Stimulated activated CD4-positive, alpha-beta T cell treated with anti-CD3 and anti-CD28 coated beads, Interleukin-4, amount 100 ng/mL, for 1 hour (primary cell): ENCODE results near the gene ZCCHC14.

Experiments used
- DNase-seq: peaks from one replicate; pipeline ENCODE4 v3.0.0-alpha.2; 2020

ZCCHC14 gene

GRCh38 chr16:87451563-87452210, 41.1 kb downstream of the ZCCHC14 start:
- DNase-seq = no peak

DNA sequence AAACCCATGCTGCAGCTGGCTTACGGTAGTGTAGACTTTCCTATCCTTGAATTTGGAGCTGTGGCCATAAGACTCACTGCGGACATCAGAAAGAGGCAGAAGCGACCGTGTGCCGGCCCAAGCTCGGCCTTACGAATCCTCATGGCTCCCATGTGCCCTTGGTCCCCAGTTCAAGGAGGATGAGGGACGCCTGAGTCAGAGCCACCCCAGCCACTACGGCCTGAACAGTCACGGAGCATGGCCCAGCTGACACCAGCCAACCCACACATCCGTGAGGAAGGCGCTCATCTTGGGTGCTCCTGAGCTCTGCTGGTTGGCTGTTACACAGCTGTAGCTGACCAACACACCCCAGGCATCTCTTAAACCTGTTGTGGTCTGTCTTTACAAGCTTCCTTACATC, 44.0 kb downstream of the ZCCHC14 start:
- DNase-seq = no peak

GRCh38 chr16:87447323-87447722, 45.5 kb downstream of the ZCCHC14 start:
- no peak for DNase-seq

DNA sequence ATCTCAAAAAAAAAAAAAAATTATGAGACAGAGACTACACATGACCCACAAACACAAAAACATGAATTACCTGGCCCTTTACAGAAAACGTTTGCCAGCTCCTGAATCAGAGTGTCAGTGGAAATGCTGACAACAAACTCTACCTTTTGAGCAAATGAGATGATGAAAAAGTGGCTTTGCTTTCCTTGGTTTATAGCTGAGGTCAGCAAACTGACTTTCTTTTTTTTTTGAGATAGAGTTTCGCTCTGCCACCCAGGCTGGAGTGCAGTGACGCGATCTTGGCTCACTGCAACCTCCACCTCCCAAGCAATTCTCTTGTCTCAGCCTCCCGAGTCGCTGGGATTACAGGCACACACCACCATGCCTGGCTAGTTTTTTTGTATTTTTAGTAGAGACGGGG, 46.3 kb downstream of the ZCCHC14 start:
- no peak for DNase-seq

- no peak for DNase-seq
These were observed 47.3 kb downstream of the ZCCHC14 start for GRCh38 chr16:87445486-87445885.

DNA sequence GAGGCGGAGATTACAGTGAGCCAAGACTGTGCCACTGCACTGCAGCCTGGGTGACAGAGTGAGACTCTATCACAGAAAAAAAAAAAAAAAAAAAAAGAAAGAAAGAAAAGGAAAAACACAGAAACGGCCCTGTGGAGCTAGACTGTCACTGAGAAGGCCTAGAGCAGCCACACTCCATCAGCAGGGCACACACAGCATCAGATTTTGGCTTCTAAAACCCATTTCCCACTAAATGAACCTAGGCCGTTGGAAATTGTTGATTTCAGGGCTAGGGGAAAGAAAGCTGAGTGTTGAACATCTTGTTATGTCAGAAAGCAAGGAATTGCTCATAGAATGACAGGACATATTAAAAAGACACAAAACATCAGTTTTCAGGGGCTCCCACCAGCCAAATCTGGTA, 48.9 kb downstream of the ZCCHC14 start:
- no peak for DNase-seq

- no peak for DNase-seq
These were observed 49.8 kb downstream of the ZCCHC14 start for GRCh38 chr16:87443016-87443415.

GRCh38 chr16:87442581-87442966, 50.2 kb downstream of the ZCCHC14 start:
- DNase-seq = no peak

DNA sequence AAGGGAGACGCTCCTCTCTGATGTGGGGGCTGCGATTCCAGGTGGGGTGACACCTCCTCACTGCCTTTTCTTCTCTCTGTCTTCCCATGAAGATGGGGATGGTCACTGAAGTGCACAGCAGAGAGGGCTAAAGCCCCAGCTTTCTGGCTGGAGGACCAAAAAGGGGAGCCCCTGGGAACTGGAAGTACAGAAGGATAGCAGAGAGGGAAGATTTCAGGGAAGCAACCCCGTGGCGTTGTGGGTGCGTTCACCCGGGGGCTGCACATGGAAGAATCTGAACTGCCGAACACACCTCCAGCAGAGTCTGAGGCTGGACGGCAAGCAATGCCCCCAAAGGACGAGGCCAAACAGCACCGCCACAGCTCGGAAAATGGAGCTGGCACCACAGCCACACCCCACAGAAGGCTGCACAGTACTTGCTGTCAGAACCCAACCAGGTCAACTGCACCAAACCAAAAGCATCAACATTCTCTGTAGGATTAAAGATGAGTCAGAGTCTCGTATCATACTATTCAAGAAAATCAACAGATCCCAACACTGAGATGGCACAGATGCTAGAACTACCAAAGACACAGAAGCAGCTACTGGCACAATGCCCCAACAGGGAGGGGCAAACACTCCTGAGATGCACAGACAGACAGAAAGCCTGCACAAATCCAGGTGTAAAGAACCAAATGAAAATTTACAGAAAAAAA, 50.8 kb downstream of the ZCCHC14 start:
- DNase-seq = no peak

GRCh38 chr16:87439926-87440325, 52.9 kb downstream of the ZCCHC14 start:
- DNase-seq = no peak

- DNase-seq = no peak
These were observed 54.2 kb downstream of the ZCCHC14 start for GRCh38 chr16:87438611-87438985.

- DNase-seq = no peak
These were observed 54.8 kb downstream of the ZCCHC14 start for GRCh38 chr16:87437911-87438610.

- no peak for DNase-seq
These were observed 55.5 kb downstream of the ZCCHC14 start for GRCh38 chr16:87437327-87437726.

DNA sequence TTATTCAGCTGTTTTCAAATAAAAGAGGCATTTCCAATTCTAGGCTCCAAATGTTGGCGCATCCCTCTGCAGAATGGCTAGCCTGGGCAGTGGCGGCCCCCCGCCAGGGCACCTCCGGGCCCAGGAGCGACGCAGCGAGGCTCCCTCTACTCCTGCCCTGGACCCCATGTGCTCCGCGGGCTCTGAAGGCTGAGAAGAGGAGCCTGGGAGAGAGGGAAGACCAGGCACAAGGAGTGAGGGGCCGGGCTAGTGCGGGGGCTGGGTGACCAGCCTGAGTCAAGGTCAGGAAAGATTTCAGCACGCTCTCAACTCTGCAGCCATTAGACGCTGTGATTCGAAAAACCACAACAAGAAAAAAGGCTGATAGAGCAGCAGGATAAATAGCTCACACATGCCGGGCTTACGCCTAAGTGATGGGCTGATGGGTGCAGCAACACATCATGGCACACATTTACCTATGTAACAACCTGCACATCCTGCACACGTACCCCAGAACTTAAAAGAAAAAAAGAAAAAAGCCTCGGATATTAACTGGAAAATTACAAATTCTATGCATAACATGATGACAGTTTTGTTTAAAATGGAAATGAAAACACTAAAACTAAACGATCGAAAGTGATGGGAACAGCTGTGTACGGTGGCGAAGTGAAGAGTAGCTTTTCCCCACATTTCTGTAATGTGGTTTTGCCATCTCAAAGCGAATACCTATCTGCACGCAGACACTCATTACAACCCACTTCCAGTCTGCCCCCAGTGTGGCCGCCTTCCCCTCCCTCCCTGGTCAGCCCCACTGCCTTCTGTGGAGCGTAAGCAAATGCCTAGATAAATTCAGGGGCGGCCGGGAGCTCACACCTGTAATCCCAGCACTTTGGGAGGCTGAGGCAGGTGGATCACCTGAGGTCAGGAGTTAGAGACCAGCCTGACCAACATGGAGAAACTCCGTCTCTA, 56.3 kb downstream of the ZCCHC14 start:
- DNase-seq = peak; percentile 22

DNA sequence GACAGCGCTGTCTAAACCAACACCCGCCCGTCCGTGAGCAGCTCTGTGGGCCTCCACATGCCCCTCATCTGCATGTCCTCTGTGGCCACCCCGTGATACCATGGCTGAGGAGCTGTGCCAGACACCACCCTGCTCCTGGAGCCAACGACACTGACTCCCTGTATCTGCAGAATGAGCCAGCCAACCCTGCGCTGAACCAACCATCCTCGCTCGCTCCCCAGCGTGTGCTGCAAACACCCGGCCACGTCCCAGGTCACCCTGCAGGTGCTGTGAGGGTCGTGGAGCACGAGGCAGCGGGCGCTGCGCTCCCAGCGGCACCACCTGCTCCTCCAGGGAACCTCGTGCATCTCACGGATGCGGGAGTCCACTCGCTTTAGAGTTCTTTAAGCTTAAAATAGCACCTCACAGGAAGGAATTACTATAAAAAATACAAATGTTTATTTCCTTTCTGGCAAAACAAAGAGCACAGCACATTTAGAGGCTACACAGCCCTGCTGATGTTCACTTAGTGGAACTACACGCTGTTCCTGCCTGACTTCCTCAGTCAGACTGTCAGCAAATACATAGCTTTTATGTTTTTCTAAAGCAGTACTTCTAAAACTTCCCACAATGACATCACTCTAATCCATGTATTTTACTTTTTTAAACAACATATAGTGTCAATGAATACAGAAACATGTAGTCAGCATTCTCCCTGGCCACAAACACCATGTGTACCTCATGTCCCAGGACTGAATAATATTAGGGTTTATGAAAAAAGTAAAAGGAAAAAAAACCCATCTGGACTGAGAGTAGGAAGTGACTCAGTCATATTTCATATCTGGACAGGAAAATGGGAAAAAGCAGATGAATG, 57.2 kb downstream of the ZCCHC14 start:
- DNase-seq = no peak

- no peak for DNase-seq
These were observed 58.6 kb downstream of the ZCCHC14 start for GRCh38 chr16:87434146-87434667.

GRCh38 chr16:87432330-87432915, 60.4 kb downstream of the ZCCHC14 start:
- DNase-seq = no peak

DNA sequence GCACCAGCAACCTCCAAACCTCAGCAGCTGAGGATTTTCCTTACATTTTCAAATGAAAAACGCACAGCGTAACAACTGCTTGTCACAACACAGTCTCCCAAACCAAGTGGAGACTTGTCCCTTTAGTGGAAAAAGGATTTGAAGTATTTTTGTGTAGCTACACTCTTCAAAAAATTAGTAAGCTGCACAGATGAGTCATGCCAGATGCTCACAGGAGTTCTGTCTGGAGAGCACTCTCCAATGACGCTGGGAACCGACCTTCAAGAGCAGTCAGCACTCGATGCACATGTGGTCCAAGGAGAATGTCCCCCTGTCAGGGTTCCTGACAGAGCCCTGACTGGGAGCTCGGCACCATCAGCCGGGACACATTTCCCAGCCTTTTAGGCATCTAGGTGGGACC, 60.9 kb downstream of the ZCCHC14 start:
- no peak for DNase-seq

DNA sequence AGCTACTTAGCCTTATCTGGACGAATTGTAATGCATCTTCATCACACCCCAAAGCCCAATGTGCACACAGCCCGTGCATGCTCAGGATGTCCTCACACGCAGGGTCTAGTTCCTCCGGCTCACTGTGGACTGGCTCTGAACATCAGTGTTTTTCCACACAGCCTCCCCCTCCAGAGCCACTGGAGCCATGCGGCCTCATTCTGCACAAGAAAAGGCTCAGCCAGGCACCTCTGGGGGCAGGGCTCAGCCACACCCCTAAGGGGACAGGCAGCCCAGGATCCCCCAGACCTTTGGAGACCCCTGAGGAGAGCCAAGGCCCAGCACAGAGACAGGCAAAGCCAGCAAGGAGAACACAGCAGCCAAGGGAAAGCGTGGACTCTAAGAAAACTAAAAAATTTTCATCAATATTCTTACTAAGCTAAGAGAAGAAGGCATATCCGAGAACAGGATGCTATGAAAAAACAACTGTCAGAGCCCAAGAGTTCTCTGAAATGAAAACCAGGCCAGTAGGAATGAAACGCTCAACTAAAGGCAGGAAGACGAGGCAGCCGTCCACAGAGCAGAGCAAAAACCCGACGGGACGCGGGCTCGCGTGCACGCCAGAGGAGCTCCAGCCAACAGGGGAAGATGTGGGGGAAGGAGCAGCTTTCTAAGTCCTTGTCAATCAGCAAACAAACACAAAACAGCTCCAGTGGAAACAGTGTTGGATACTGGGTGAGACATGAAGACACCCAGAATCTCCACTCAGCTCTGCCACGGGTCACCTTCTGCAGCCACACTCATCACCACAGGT, 66.2 kb downstream of the ZCCHC14 start:
- no peak for DNase-seq

DNA sequence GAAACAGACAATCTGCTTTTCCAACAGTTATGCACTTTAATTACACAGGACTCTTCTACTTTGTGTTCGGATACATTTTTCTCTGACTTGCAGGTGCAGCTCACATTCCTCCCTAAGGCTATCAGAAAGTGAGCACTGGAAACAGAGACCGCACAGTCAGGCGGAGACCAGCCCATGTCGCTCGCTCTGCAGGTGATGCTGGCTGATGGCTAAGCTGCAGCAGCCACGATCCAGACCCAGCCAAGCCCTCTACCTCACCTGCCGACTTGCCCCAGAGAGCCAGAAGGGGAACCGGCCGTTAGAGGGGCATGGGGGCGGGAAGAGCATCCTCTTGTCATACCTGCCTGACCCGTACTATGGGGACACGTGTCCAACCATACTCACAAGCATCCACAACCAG, 66.9 kb downstream of the ZCCHC14 start:
- DNase-seq = no peak

DNA sequence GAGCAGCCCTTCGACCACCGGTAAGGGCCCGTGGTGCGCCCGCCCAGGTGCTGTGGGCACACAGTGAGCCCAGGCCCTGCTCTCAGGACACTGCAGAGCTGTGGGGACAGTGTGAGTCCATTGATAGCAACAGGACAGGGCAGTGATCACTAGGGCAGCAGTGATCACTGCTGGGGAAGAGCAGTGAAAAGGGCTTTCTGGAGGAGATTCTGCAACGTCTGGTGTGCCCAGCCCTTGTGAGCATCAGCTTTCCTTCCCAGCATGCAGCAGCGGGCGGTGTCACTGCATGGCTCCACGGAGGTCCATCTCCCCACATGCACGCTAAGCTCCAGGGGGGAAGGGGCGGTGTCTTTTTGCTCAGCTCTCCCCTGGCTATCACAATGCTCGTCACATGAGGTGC, 68.6 kb downstream of the ZCCHC14 start:
- DNase-seq = no peak
